Measurements from ENCODE around the gene PHF3. TPM values are rescaled to one million over a fixed set of nuclear protein-coding genes. Genes with fewer than 3 reads are reported as not detected.
"Not testable (repeated sequence)": the region's sequence is repeated elsewhere in the genome, so short reads cannot be mapped to it uniquely, and the experiment has no call there.

Gene PHF3
- total and polyA plus RNA-seq, 7 experiments from 2014 or later = 40.0 to 141 (median 85.9) TPM

DNA sequence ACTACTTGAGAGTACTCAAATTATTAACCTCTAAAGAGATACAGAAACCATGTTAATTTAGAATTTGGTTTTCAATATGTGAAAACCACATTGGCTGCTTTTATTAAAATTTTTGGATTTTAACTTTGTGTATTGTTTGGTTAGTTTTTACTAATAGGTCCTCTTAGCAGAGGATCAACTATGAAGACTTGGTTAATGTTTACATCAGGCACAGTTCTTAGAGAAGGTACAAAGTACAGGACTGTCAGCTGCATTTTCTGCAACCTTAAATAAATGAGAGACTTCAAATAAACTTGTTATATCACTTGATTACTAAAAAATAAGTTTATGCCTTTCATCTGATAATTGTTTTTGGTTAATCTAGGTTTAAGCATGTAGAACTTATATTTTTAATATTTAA, 89.1 kb downstream of the PHF3 start:
- Mint-ChIP-seq H3K27me3 (no peaks in the 10 kb centered on the region), H3K36me3 (peaks cover 0 to 3% (median 2%) of the 10 kb centered on the region in 5 donors), H3K27ac (no peak overlapping the region), H3K9me3 (peaks cover 0 to under 1% (median 0%) of the 10 kb centered on the region in 11 donors), H3K4me1 (peaks cover 0 to 33% (median 12%) of the 10 kb centered on the region in 7 donors), H3K4me3 (no peak overlapping the region)
- no peaks in the 10 kb centered on the region for H3K9me3 ChIP-seq (ENCODE audit: control insufficient read depth in 2 of 3, low read length in 3 of 3)
- H3K27me3 ChIP-seq (ENCODE audit: control insufficient read depth in 2 of 2, insufficient read depth in 2 of 2, low read length in 2 of 2) = no peaks in the 10 kb centered on the region
- intact Hi-C loops (cut with micrococcal nuclease) = no loop called here
- ChIA-PET POLR2A (no interaction called here), CTCF (interaction anchor here (0.6 kb wide), 1 partner anchor 95 kb away, joined by 4 read pairs; no protein-coding TSS in a partner anchor)
- H3K4me3 ChIP-seq (ENCODE audit: low read length) = no peak overlapping the region
- no peaks in the 10 kb centered on the region for H3K36me3 ChIP-seq (ENCODE audit: control insufficient read depth in 2 of 3, insufficient read depth in 3 of 3, low read length in 3 of 3)
- ATAC-seq (no peak), DNase-seq (no peak)
- no peaks in the 10 kb centered on the region for H3K4me1 ChIP-seq (ENCODE audit: control insufficient read depth in 2 of 2, insufficient read depth in 2 of 2, low read length in 2 of 2)
- no peak overlapping the region for H3K27ac ChIP-seq (ENCODE audit: low read depth, low read length)

DNA sequence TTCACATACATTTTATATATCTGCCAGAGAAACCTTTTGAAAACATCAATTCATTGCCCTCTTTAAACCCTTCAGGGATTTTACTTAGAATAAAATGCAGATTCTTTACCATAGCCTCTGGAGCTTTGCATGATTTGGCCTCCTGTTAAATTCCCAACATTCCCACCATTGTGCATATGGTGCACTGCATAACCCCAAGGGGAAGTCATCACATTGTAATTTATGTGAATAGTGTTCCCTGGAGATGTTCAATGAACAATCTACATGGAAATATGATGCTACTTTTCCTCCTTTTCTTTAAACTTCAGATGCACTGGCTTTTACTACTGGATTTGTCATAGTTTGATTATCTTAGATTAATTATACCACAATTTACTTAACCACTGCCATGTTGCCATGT, 94.7 kb downstream of the PHF3 start:
- ATAC-seq (no peak), DNase-seq (no peak)
- intact Hi-C loops (cut with micrococcal nuclease) = no loop called here
- peaks cover 0 to 7% (median under 1%) of the 10 kb centered on the region in 11 donors for H3K9me3 Mint-ChIP-seq
- POLR2A ChIA-PET = no interaction called here
- Histone ChIP-seq H3K9me3 (ENCODE audit: control insufficient read depth in 2 of 3, low read length in 3 of 3) (no peaks in the 10 kb centered on the region), H3K27me3 (ENCODE audit: control insufficient read depth in 2 of 2, insufficient read depth in 2 of 2, low read length in 2 of 2) (no peaks in the 10 kb centered on the region), H3K36me3 (ENCODE audit: control insufficient read depth in 2 of 3, insufficient read depth in 3 of 3, low read length in 3 of 3) (no peaks in the 10 kb centered on the region), H3K27ac (ENCODE audit: low read depth, low read length) (no peak overlapping the region), H3K4me1 (ENCODE audit: control insufficient read depth in 2 of 2, insufficient read depth in 2 of 2, low read length in 2 of 2) (no peaks in the 10 kb centered on the region), H3K4me3 (ENCODE audit: low read length) (no peak overlapping the region)
- H3K4me3 Mint-ChIP-seq = no peak overlapping the region
- peaks cover 0 to 21% (median 12%) of the 10 kb centered on the region in 5 donors for H3K36me3 Mint-ChIP-seq
- H3K27me3 Mint-ChIP-seq = no peaks in the 10 kb centered on the region
- no peak overlapping the region for H3K27ac Mint-ChIP-seq
- CTCF ChIA-PET = no interaction called here
- H3K4me1 Mint-ChIP-seq = peaks cover 0 to 25% (median 12%) of the 10 kb centered on the region in 7 donors

DNA sequence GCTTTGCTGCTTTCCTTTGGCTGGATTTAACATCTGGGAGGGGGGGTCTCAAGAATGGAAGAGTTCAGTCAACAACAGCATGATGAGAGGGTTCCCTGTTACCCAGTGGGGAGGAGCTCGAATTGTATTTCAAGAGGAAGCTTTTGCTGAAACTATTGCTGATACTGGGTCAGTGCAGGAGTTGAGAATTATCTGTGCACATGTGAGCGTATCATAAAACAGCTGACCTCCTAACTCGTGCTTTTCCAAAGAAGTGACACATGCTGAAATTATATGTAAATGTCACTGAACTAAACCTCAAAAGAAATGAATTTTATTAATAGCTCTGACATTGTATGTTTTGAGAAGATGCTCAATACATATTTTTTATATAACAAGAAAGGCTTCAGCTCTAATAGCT, 96.3 kb downstream of the PHF3 start:
- H3K27ac ChIP-seq (ENCODE audit: low read depth, low read length) = no peak overlapping the region
- no peak overlapping the region for H3K4me3 ChIP-seq (ENCODE audit: low read length)
- DNase-seq = no peak
- intact Hi-C loops (cut with micrococcal nuclease) = no loop called here
- ChIA-PET CTCF (no interaction called here), POLR2A (interaction anchor here (1.1 kb wide), 1 partner anchor 95 kb away, joined by 4 read pairs; no protein-coding TSS in a partner anchor)
- no peak for ATAC-seq
- H3K4me1 Mint-ChIP-seq = peaks cover 0 to 9% (median 4%) of the 10 kb centered on the region in 7 donors
- H3K4me3 Mint-ChIP-seq = no peak overlapping the region
- H3K27me3 Mint-ChIP-seq = no peaks in the 10 kb centered on the region
- no peaks in the 10 kb centered on the region for H3K4me1 ChIP-seq (ENCODE audit: control insufficient read depth in 2 of 2, insufficient read depth in 2 of 2, low read length in 2 of 2)
- H3K36me3 Mint-ChIP-seq = peaks cover 0 to 26% (median 15%) of the 10 kb centered on the region in 5 donors
- no peak overlapping the region for H3K27ac Mint-ChIP-seq
- no peaks in the 10 kb centered on the region for H3K27me3 ChIP-seq (ENCODE audit: control insufficient read depth in 2 of 2, insufficient read depth in 2 of 2, low read length in 2 of 2)
- H3K9me3 ChIP-seq (ENCODE audit: control insufficient read depth in 2 of 3, low read length in 3 of 3) = no peaks in the 10 kb centered on the region
- H3K36me3 ChIP-seq (ENCODE audit: control insufficient read depth in 2 of 3, insufficient read depth in 3 of 3, low read length in 3 of 3) = no peaks in the 10 kb centered on the region
- peaks cover 0 to 8% (median 3%) of the 10 kb centered on the region in 11 donors for H3K9me3 Mint-ChIP-seq

- ChIA-PET CTCF (no interaction called here), POLR2A (interaction anchor here (1.1 kb wide), 1 partner anchor 96 kb away, joined by 4 read pairs; no protein-coding TSS in a partner anchor)
- Mint-ChIP-seq H3K27ac (no peak overlapping the region), H3K9me3 (peaks cover 0 to 8% (median 3%) of the 10 kb centered on the region in 11 donors), H3K4me3 (no peak overlapping the region), H3K4me1 (peaks cover 0 to 5% (median under 1%) of the 10 kb centered on the region in 7 donors), H3K27me3 (no peaks in the 10 kb centered on the region), H3K36me3 (peaks cover 0 to 26% (median 15%) of the 10 kb centered on the region in 5 donors)
- H3K4me3 ChIP-seq (ENCODE audit: low read length) = no peak overlapping the region
- ATAC-seq (no peak), DNase-seq (no peak)
- H3K9me3 ChIP-seq (ENCODE audit: control insufficient read depth in 2 of 3, low read length in 3 of 3) = no peaks in the 10 kb centered on the region
- H3K27ac ChIP-seq (ENCODE audit: low read depth, low read length) = no peak overlapping the region
- no peaks in the 10 kb centered on the region for H3K27me3 ChIP-seq (ENCODE audit: control insufficient read depth in 2 of 2, insufficient read depth in 2 of 2, low read length in 2 of 2)
- intact Hi-C loops (cut with micrococcal nuclease) = no loop called here
- no peaks in the 10 kb centered on the region for H3K4me1 ChIP-seq (ENCODE audit: control insufficient read depth in 2 of 2, insufficient read depth in 2 of 2, low read length in 2 of 2)
- no peaks in the 10 kb centered on the region for H3K36me3 ChIP-seq (ENCODE audit: control insufficient read depth in 2 of 3, insufficient read depth in 3 of 3, low read length in 3 of 3)
Measured at GRCh38 chr6:63732336-63732735, 96.7 kb downstream of the PHF3 start.

GRCh38 chr6:63734923-63735322, 99.3 kb downstream of the PHF3 start:
- POLR2A ChIA-PET = no interaction called here
- intact Hi-C loops (cut with micrococcal nuclease) = loop anchor here in 1 of 2 donors (2.0 kb wide), 1 partner anchor 14 kb away; no protein-coding TSS in a partner anchor
- CTCF ChIA-PET = interaction anchor here (0.5 to 0.6 kb wide), 2 partner anchors 8 to 120 kb away, joined by 3 to 4 read pairs; no protein-coding TSS in a partner anchor

DNA sequence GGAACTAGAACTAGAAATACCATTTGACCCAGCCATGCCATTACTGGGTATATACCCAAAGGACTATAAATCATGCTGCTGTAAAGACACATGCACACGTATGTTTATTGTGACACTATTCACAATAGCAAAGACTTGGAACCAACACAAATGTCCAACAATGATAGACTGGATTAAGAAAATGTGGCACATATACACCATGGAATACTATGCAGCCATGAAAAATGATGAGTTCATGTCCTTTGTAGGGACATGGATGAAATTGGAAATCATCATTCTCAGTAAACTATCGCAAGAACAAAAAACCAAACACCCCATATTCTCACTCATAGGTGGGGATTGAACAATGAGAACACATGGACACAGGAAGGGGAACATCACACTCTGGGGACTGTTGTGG, 102.6 kb downstream of the PHF3 start:
- peaks cover 0 to 13% (median 5%) of the 10 kb centered on the region in 5 donors for H3K36me3 Mint-ChIP-seq
- H3K27ac Mint-ChIP-seq; POLR2A ChIA-PET; H3K27me3 Mint-ChIP-seq; intact Hi-C loops (cut with micrococcal nuclease); H3K4me1 ChIP-seq (ENCODE audit: control insufficient read depth in 2 of 2, insufficient read depth in 2 of 2, low read length in 2 of 2); H3K4me3 ChIP-seq (ENCODE audit: low read length); DNase-seq; H3K9me3 ChIP-seq (ENCODE audit: control insufficient read depth in 2 of 3, low read length in 3 of 3); CTCF ChIA-PET; H3K27ac ChIP-seq (ENCODE audit: low read depth, low read length); H3K27me3 ChIP-seq (ENCODE audit: control insufficient read depth in 2 of 2, insufficient read depth in 2 of 2, low read length in 2 of 2); H3K4me3 Mint-ChIP-seq; H3K36me3 ChIP-seq (ENCODE audit: control insufficient read depth in 2 of 3, insufficient read depth in 3 of 3, low read length in 3 of 3); ATAC-seq; H3K4me1 Mint-ChIP-seq: not testable (repeated sequence)
- peaks cover 0 to 18% (median 8%) of the 10 kb centered on the region in 11 donors for H3K9me3 Mint-ChIP-seq

More at GRCh38 chr6:63734923-63735322, 99.3 kb downstream of the PHF3 start:
- Mint-ChIP-seq H3K4me3 (no peak overlapping the region), H3K9me3 (peaks cover 0 to 12% (median 8%) of the 10 kb centered on the region in 11 donors), H3K27me3 (no peaks in the 10 kb centered on the region), H3K27ac (no peak overlapping the region), H3K4me1 (peaks cover 0 to 4% (median 0%) of the 10 kb centered on the region in 7 donors), H3K36me3 (peaks cover 0 to 21% (median 10%) of the 10 kb centered on the region in 5 donors)
- Histone ChIP-seq H3K4me1 (ENCODE audit: control insufficient read depth in 2 of 2, insufficient read depth in 2 of 2, low read length in 2 of 2) (no peaks in the 10 kb centered on the region), H3K36me3 (ENCODE audit: control insufficient read depth in 2 of 3, insufficient read depth in 3 of 3, low read length in 3 of 3) (no peaks in the 10 kb centered on the region), H3K9me3 (ENCODE audit: control insufficient read depth in 2 of 3, low read length in 3 of 3) (no peaks in the 10 kb centered on the region), H3K27ac (ENCODE audit: low read depth, low read length) (no peak overlapping the region), H3K4me3 (ENCODE audit: low read length) (no peak overlapping the region), H3K27me3 (ENCODE audit: control insufficient read depth in 2 of 2, insufficient read depth in 2 of 2, low read length in 2 of 2) (no peaks in the 10 kb centered on the region)
- DNase-seq (no peak), ATAC-seq (no peak)

DNA sequence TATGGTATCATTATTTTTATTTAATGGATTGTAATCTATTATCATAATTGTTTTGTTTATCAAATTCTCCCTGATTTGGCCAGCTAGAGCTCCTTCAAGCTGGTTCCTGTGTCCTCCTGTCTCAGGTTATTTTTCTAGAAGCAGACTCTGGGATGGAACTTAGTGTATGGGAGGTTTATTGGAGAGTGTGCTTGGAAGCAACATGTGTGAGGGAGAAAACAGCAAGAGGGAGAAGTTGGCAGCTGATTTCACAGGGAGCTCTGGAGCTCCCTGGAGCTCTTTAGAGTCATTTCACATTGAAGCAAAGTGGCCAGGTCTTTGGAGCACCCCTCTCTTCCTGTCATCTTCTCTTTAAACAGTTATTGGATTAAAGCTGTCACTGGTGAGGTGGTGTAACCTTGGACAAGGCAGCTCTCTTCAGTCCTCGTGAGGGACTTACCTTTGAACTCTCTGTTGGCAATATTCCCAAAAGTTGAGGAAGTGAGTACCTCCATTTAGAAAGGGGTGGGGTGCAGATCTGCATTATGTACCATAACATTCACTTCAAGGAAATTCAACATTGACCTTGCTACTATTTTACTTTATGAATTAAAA, 103.6 kb downstream of the PHF3 start:
- no peak for DNase-seq
- POLR2A ChIA-PET = no interaction called here
- H3K4me1 ChIP-seq (ENCODE audit: control insufficient read depth in 2 of 2, insufficient read depth in 2 of 2, low read length in 2 of 2) = no peaks in the 10 kb centered on the region
- H3K4me3 Mint-ChIP-seq = no peak overlapping the region
- no peaks in the 10 kb centered on the region for H3K36me3 ChIP-seq (ENCODE audit: control insufficient read depth in 2 of 3, insufficient read depth in 3 of 3, low read length in 3 of 3)
- no peaks in the 10 kb centered on the region for H3K27me3 Mint-ChIP-seq
- no peak overlapping the region for H3K27ac ChIP-seq (ENCODE audit: low read depth, low read length)
- no peaks in the 10 kb centered on the region for H3K9me3 ChIP-seq (ENCODE audit: control insufficient read depth in 2 of 3, low read length in 3 of 3)
- intact Hi-C loops (cut with micrococcal nuclease) = no loop called here
- H3K9me3 Mint-ChIP-seq = peaks cover 0 to 18% (median 8%) of the 10 kb centered on the region in 11 donors
- peak overlapping the region in 1 of 9 donors; percentile 17 for H3K27ac Mint-ChIP-seq
- no peak for ATAC-seq
- peaks cover 0 to 5% (median 0%) of the 10 kb centered on the region in 7 donors for H3K4me1 Mint-ChIP-seq
- CTCF ChIA-PET = no interaction called here
- no peak overlapping the region for H3K4me3 ChIP-seq (ENCODE audit: low read length)
- no peaks in the 10 kb centered on the region for H3K27me3 ChIP-seq (ENCODE audit: control insufficient read depth in 2 of 2, insufficient read depth in 2 of 2, low read length in 2 of 2)
- peaks cover 0 to 12% (median 5%) of the 10 kb centered on the region in 5 donors for H3K36me3 Mint-ChIP-seq

All from naive thymus-derived CD4-positive, alpha-beta T cell (primary cell).